IMR-90 (cell line): ENCODE results near the gene DLGAP4. TPM values are rescaled to one million over a fixed set of nuclear protein-coding genes. Genes with fewer than 3 reads are reported as not detected.

Experiments used
- ATAC-seq: fragments of 200-7000 bp; cut with Tn5 transposase; 2 replicates; pipeline ENCODE4 v1.9.1; 2020; ENCODE audit warnings: low read depth, mild to moderate bottlenecking, moderate library complexity
- BruUV-seq: library from RNA; stranded (reverse); fragments of 400-500 nt; replicated peaks from 2 replicates; lab custom pipeline; 2021; lab: Mats Ljungman, UMichigan
- CTCF ChIA-PET: fragments of 300-600 bp; formaldehyde crosslinking; extraction: SDS; loops from one replicate; lab custom pipeline; 2021; ENCODE audit warnings: antibody characterized with exemption; lab: Yijun Ruan, JAX
- POLR2A ChIA-PET: fragments of 300-600 bp; sonication (Branson Sonifier 250); formaldehyde crosslinking; loops from one replicate; lab custom pipeline; 2022; ENCODE audit warnings: antibody characterized with exemption; ENCODE audit not compliant: unreplicated experiment; lab: Charles Lee
- DNase-seq: peaks from one replicate; pipeline ENCODE4 v3.0.0; 2013
- H2AFZ ChIP-seq: replicated peaks from 2 replicates; pipeline ENCODE3; 2013; ENCODE audit warnings: low read length, mild to moderate bottlenecking; ENCODE audit not compliant: poor library complexity
- H2AK5ac ChIP-seq: 2 replicates; pipeline ENCODE4 v1.6.1; 2013; ENCODE audit warnings: low read depth, low read length, inconsistent platforms
- H2AK9ac ChIP-seq: replicated peaks from 2 replicates; pipeline ENCODE3; 2013; ENCODE audit warnings: mild to moderate bottlenecking, low read depth, low read length, moderate library complexity; ENCODE audit not compliant: poor library complexity
- H2BK120ac ChIP-seq: 2 replicates; pipeline ENCODE4 v1.6.1; 2013; ENCODE audit warnings: low read depth, low read length, inconsistent platforms
- H2BK15ac ChIP-seq: 3 replicates; pipeline ENCODE4 v1.6.1; 2013; ENCODE audit warnings: low read depth, low read length, inconsistent platforms
- H2BK20ac ChIP-seq: 2 replicates; pipeline ENCODE4 v1.6.1; 2013; ENCODE audit warnings: low read depth, mild to moderate bottlenecking, inconsistent platforms, low read length, moderate library complexity
- H2BK5ac ChIP-seq: 2 replicates; pipeline ENCODE4 v1.6.1; 2013; ENCODE audit warnings: mild to moderate bottlenecking, low read depth, low read length, inconsistent platforms; ENCODE audit not compliant: poor library complexity, severe bottlenecking
- H3K14ac ChIP-seq: replicated peaks from 2 replicates; pipeline ENCODE4 v1.6.1; 2013; ENCODE audit warnings: low read depth, low read length, inconsistent platforms
- H3K18ac ChIP-seq: 2 replicates; pipeline ENCODE4 v1.6.1; 2013; ENCODE audit warnings: low read depth, low read length, control low read depth
- H3K23ac ChIP-seq: 2 replicates; pipeline ENCODE4 v1.6.1; 2013; ENCODE audit warnings: low read depth, low read length, inconsistent platforms
- H3K27ac ChIP-seq: 2 replicates; pipeline ENCODE4 v1.5.1; 2013; ENCODE audit warnings: mild to moderate bottlenecking, control low read depth, low read length; ENCODE audit not compliant: insufficient read depth
- H3K27me3 ChIP-seq: 2 replicates; pipeline ENCODE4 v1.6.1; 2013; ENCODE audit warnings: low read length; ENCODE audit not compliant: control insufficient read depth, insufficient read depth
- H3K36me3 ChIP-seq: 2 replicates; pipeline ENCODE4 v1.6.1; 2013; ENCODE audit warnings: low read length, mixed read lengths; ENCODE audit not compliant: control insufficient read depth, insufficient read depth
- H3K4ac ChIP-seq: 2 replicates; pipeline ENCODE4 v1.6.1; 2013; ENCODE audit warnings: low read depth, low read length, inconsistent platforms
- H3K4me1 ChIP-seq: 2 replicates; pipeline ENCODE4 v1.6.1; 2013; ENCODE audit warnings: low read length, mixed read lengths; ENCODE audit not compliant: control insufficient read depth, insufficient read depth
- H3K4me2 ChIP-seq: 2 replicates; pipeline ENCODE4 v1.6.1; 2013; ENCODE audit warnings: low read depth, mild to moderate bottlenecking, control low read depth, low read length, moderate library complexity
- H3K4me3 ChIP-seq: 2 replicates; pipeline ENCODE4 v1.5.1; 2013; ENCODE audit warnings: low read depth, mild to moderate bottlenecking, control low read depth, low read length, moderate library complexity; ENCODE audit not compliant: insufficient read depth
- H3K56ac ChIP-seq: 2 replicates; pipeline ENCODE4 v1.6.1; 2013; ENCODE audit warnings: low read length, inconsistent platforms; ENCODE audit not compliant: insufficient read depth; ENCODE audit errors: extremely low read depth
- H3K79me1 ChIP-seq, 2 experiments: 2 replicates each; pipeline ENCODE4 v1.6.1; 2013; ENCODE audit warnings: low read length in 2 of 2, inconsistent platforms in 1 of 2, low read depth in 1 of 2
- H3K9ac ChIP-seq: 2 replicates; pipeline ENCODE4 v1.6.1; 2013; ENCODE audit warnings: low read depth, low read length, control low read depth
- H3K9me1 ChIP-seq: 2 replicates; pipeline ENCODE4 v1.6.1; 2013; ENCODE audit warnings: low read length, inconsistent platforms; ENCODE audit not compliant: insufficient read depth
- H3K9me3 ChIP-seq: 2 replicates; pipeline ENCODE4 v1.6.1; 2013; ENCODE audit warnings: low read length; ENCODE audit not compliant: control insufficient read depth, insufficient read depth
- H4K20me1 ChIP-seq: 2 replicates; pipeline ENCODE4 v1.6.1; 2013; ENCODE audit warnings: low read length, inconsistent platforms; ENCODE audit not compliant: insufficient read depth
- H4K5ac ChIP-seq: 2 replicates; pipeline ENCODE4 v1.6.1; 2013; ENCODE audit warnings: mild to moderate bottlenecking, low read depth, low read length, control low read depth
- H4K8ac ChIP-seq, 2 experiments: 2 replicates each; pipeline ENCODE4 v1.6.1; 2013; ENCODE audit warnings: low read depth in 2 of 2, low read length in 2 of 2, control low read depth in 1 of 2, inconsistent platforms in 1 of 2
- H4K91ac ChIP-seq: 2 replicates; pipeline ENCODE4 v1.6.1; 2013; ENCODE audit warnings: low read depth, low read length, inconsistent platforms; ENCODE audit not compliant: insufficient read depth
- BHLHE40 ChIP-seq: fragments of 150-350 bp; IDR thresholded peaks from 2 replicates; pipeline ENCODE4 v1.6.1; 2016; ENCODE audit warnings: mild to moderate bottlenecking, low read depth, low read length
- CEBPB ChIP-seq: IDR thresholded peaks from 2 replicates; pipeline ENCODE4 v1.6.1; 2012; ENCODE audit warnings: low read depth, low read length, improper control_type of control experiment
- CHD1 ChIP-seq: IDR thresholded peaks from 2 replicates; pipeline ENCODE4 v1.6.1; 2012; ENCODE audit warnings: low read depth, low read length, improper control_type of control experiment
- CTCF ChIP-seq: conservative IDR thresholded peaks from 2 replicates; pipeline ENCODE4 v1.5.1; 2012; ENCODE audit warnings: mild to moderate bottlenecking, low read depth, low read length, improper control_type of control experiment
- ELK1 ChIP-seq: fragments of 150-350 bp; IDR thresholded peaks from 2 replicates; pipeline ENCODE4 v1.6.1; 2016; ENCODE audit warnings: low read depth, mild to moderate bottlenecking, low read length, moderate library complexity, borderline replicate concordance
- FOS ChIP-seq: fragments of 150-350 bp; IDR thresholded peaks from 2 replicates; pipeline ENCODE4 v1.6.1; 2016; ENCODE audit warnings: low read depth, low read length
- MAZ ChIP-seq: IDR thresholded peaks from 2 replicates; pipeline ENCODE4 v1.6.1; 2012; ENCODE audit warnings: low read depth, mild to moderate bottlenecking, low read length, improper control_type of control experiment, moderate library complexity, borderline replicate concordance
- MXI1 ChIP-seq: IDR thresholded peaks from 2 replicates; pipeline ENCODE4 v1.6.1; 2012; ENCODE audit warnings: low read depth, mild to moderate bottlenecking, low read length, moderate library complexity, borderline replicate concordance
- NFE2L2 ChIP-seq: fragments of 150-350 bp; IDR thresholded peaks from 2 replicates; pipeline ENCODE4 v1.6.1; 2016; ENCODE audit warnings: low read depth, mild to moderate bottlenecking, low read length
- POLR2A ChIP-seq: IDR thresholded peaks from 2 replicates; pipeline ENCODE4 v1.6.1; 2012; ENCODE audit warnings: mild to moderate bottlenecking, low read depth, low read length
- RAD21 ChIP-seq: IDR thresholded peaks from 2 replicates; pipeline ENCODE4 v1.6.1; 2012; ENCODE audit warnings: low read length, improper control_type of control experiment
- RCOR1 ChIP-seq: IDR thresholded peaks from 2 replicates; pipeline ENCODE4 v1.6.1; 2012; ENCODE audit warnings: mild to moderate bottlenecking, low read length, improper control_type of control experiment; ENCODE audit not compliant: insufficient replicate concordance
- RFX5 ChIP-seq: IDR thresholded peaks from 2 replicates; pipeline ENCODE4 v1.8.0; 2012; ENCODE audit warnings: low read depth, mild to moderate bottlenecking, low read length, moderate library complexity
- SMC3 ChIP-seq: fragments of 150-350 bp; IDR thresholded peaks from 2 replicates; pipeline ENCODE4 v1.6.1; 2016; ENCODE audit warnings: low read depth, mild to moderate bottlenecking, antibody characterized with exemption, low read length, moderate library complexity
- USF2 ChIP-seq: fragments of 150-350 bp; IDR thresholded peaks from 2 replicates; pipeline ENCODE4 v1.6.1; 2017; ENCODE audit warnings: mild to moderate bottlenecking, antibody characterized with exemption, low read length, low read depth
- WGBS, 2 experiments: methylation state at CpG; one replicate each; pipeline versions ENCODE4 v1.1.5 to v1.1.7; 2013; ENCODE audit warnings: missing lambda C conversion rate in 2 of 2; ENCODE audit not compliant: insufficient read length in 1 of 2; ENCODE audit errors: extremely low coverage in 2 of 2; 5-methylcytosine and 5-hydroxymethylcytosine counted together
- dilution Hi-C: fragments of 300-500 bp; cut with HindIII; formaldehyde crosslinking; loops from one replicate; pipeline ENCODE4 v1.14.3; 2018; ENCODE audit warnings: low sequenced_read_pairs; ENCODE audit not compliant: unreplicated experiment
- in situ Hi-C: fragments of 300-500 bp; cut with MboI; formaldehyde crosslinking; loops from 3 replicates; pipeline ENCODE4 v1.14.3; 2019; ENCODE audit warnings: low sequenced_read_pairs, inconsistent platforms, mixed read lengths
- intact Hi-C: fragments of 100-400 bp; cut with micrococcal nuclease; formaldehyde crosslinking; loops from 2 replicates; pipeline ENCODE4 v1.10.0; 2022
- polyA plus RNA-seq, 3 experiments: library from polyadenylated mRNA; depleted of rRNA; stranded (reverse); fragments of >200 nt; gene quantifications; 2 replicates each; pipeline ENCODE4 v1.2.3, GENCODE V29; 2012; ENCODE audit warnings: low replicate concordance in 1 of 3
- total RNA-seq: library from RNA; depleted of rRNA; stranded (reverse); fragments of >200 nt; gene quantifications from 2 replicates; pipeline ENCODE4 v1.2.3, GENCODE V29; 2012

DLGAP4 gene
- total and polyA plus RNA-seq, 2 of the 4 experiments (the other 2 are of a cell fraction): 32.3 to 73.2 TPM

- Histone ChIP-seq H2BK15ac (no peak overlapping the region), H4K91ac (no peak overlapping the region), H3K4me2 (no peak overlapping the region), H2BK5ac (no peak overlapping the region), H3K23ac (no peak overlapping the region), H2BK20ac (no peak overlapping the region), H4K5ac (no peak overlapping the region), H3K18ac (no peak overlapping the region), H2AFZ (no peak overlapping the region), H3K56ac (no peak overlapping the region), H3K79me1 (no peaks in the 10 kb centered on the region), H3K36me3 (no peaks in the 10 kb centered on the region), H2AK5ac (no peak overlapping the region), H3K9ac (no peak overlapping the region), H3K27me3 (peaks cover 43% of the 10 kb centered on the region), H4K8ac (no peak overlapping the region), H3K4ac (no peak overlapping the region), H3K27ac (no peak overlapping the region), H3K4me1 (no peaks in the 10 kb centered on the region), H3K9me1 (no peaks in the 10 kb centered on the region), H2AK9ac (no peak overlapping the region), H3K14ac (no peak overlapping the region), H3K4me3 (no peak overlapping the region), H2BK120ac (no peak overlapping the region), H3K9me3 (no peaks in the 10 kb centered on the region), H4K20me1 (no peaks in the 10 kb centered on the region)
- WGBS, 2 experiments: 68% methylated on average over 9 of the region's 20 CpGs; no CpG with 5 or more reads in 1 of the 2 experiments
- ATAC-seq (no peak), DNase-seq (no peak)
- in situ Hi-C loops (no loop called here), intact Hi-C loops (no loop called here), dilution Hi-C loops (no loop called here)
- POLR2A ChIA-PET: no interaction called here
- TF ChIP-seq CTCF (no peak), CEBPB (no peak), RCOR1 (no peak), BHLHE40 (no peak), RAD21 (no peak), ELK1 (no peak), FOS (no peak), MXI1 (no peak), MAZ (no peak), USF2 (no peak), NFE2L2 (no peak), SMC3 (no peak), CHD1 (no peak), POLR2A (no peak), RFX5 (no peak)
- no TSS peak for BruUV-seq
- CTCF ChIA-PET: no interaction called here
These were observed 35.1 kb upstream of the DLGAP4 start for GRCh38 chr20:36270744-36271638.
